HepG2 (cell line): ENCODE results near the gene LAMA5. TPM values are rescaled to one million over a fixed set of nuclear protein-coding genes. Genes with fewer than 3 reads are reported as not detected.

Experiments used
- DPF2 ChIP-seq: sonication (generic); formaldehyde crosslinking; IDR thresholded peaks from 2 replicates; pipeline ENCODE4 v1.4.0; 2020; ENCODE audit warnings: mild to moderate bottlenecking, low read depth, missing genetic modification reagents, borderline replicate concordance
- EED ChIP-seq: sonication (generic); formaldehyde crosslinking; IDR thresholded peaks from 2 replicates; pipeline ENCODE4 v1.5.0; 2020; ENCODE audit warnings: mild to moderate bottlenecking, missing genetic modification reagents
- HBP1 ChIP-seq: IDR thresholded peaks from 2 replicates; pipeline ENCODE4 v1.6.1; 2016; ENCODE audit warnings: low read depth, control low read depth
- HINFP ChIP-seq: sonication (generic); formaldehyde crosslinking; IDR thresholded peaks from 2 replicates; pipeline ENCODE4 v1.4.0; 2020; ENCODE audit warnings: low read depth, mild to moderate bottlenecking, missing genetic modification reagents
- HIVEP1 ChIP-seq: sonication (generic); formaldehyde crosslinking; IDR thresholded peaks from 2 replicates; pipeline ENCODE4 v1.4.0; 2020; ENCODE audit warnings: mild to moderate bottlenecking, missing genetic modification reagents
- LCORL ChIP-seq, 2 experiments: fragments of 450-650 bp in 1 of 2; sonication (generic) in 1 of 2; formaldehyde crosslinking in 1 of 2; IDR thresholded peaks; 2 replicates each; pipeline versions ENCODE4 v1.5.0 to v1.6.1; 2017 to 2020; ENCODE audit warnings: antibody characterized with exemption in 1 of 2, missing genetic modification reagents in 1 of 2
- MIER3 ChIP-seq: IDR thresholded peaks from 2 replicates; pipeline ENCODE4 v1.6.1; 2016; ENCODE audit warnings: missing compliant biosample characterization, borderline replicate concordance
- NFAT5 ChIP-seq: sonication (generic); formaldehyde crosslinking; IDR thresholded peaks from 2 replicates; pipeline ENCODE4 v1.4.0; 2020; ENCODE audit warnings: missing genetic modification reagents
- NFKBIZ ChIP-seq: IDR thresholded peaks from 2 replicates; pipeline ENCODE4 v1.6.1; 2018; ENCODE audit warnings: missing genetic modification reagents, missing compliant biosample characterization
- POLR2A ChIP-seq, 2 experiments: IDR thresholded peaks; 2 replicates each; pipeline ENCODE4 v1.6.1; 2011; ENCODE audit warnings: low read depth in 2 of 2, low read length in 2 of 2, mild to moderate bottlenecking in 1 of 2, moderate library complexity in 1 of 2; ENCODE audit not compliant: insufficient read depth in 1 of 2
- SAP130 ChIP-seq: IDR thresholded peaks from 2 replicates; pipeline ENCODE4 v1.6.1; 2016; ENCODE audit warnings: low read depth
- SRY ChIP-seq: sonication (generic); formaldehyde crosslinking; IDR thresholded peaks from 2 replicates; pipeline ENCODE4 v1.8.0; 2022; ENCODE audit warnings: mild to moderate bottlenecking, missing genetic modification reagents
- SUZ12 ChIP-seq: fragments of 150-350 bp; IDR thresholded peaks from 2 replicates; pipeline ENCODE4 v1.6.1; 2014; ENCODE audit warnings: low read depth, low read length
- ZIK1 ChIP-seq: sonication (generic); formaldehyde crosslinking; IDR thresholded peaks from 2 replicates; pipeline ENCODE4 v1.5.0; 2020; ENCODE audit warnings: mild to moderate bottlenecking, low read depth, missing genetic modification reagents, borderline replicate concordance
- ZNF329 ChIP-seq: sonication (generic); formaldehyde crosslinking; IDR thresholded peaks from 2 replicates; pipeline ENCODE4 v1.9.0; 2021; ENCODE audit warnings: low read depth, mild to moderate bottlenecking, missing genetic modification reagents
- ZNF331 ChIP-seq: sonication (generic); formaldehyde crosslinking; IDR thresholded peaks from 2 replicates; pipeline ENCODE4 v1.4.0; 2020; ENCODE audit warnings: missing genetic modification reagents
- ZNF614 ChIP-seq: IDR thresholded peaks from 2 replicates; pipeline ENCODE4 v1.6.1; 2018; ENCODE audit warnings: missing biosample characterization, missing genetic modification reagents, inconsistent platforms, borderline replicate concordance
- ZNF704 ChIP-seq: sonication (generic); formaldehyde crosslinking; IDR thresholded peaks from 2 replicates; pipeline ENCODE4 v1.8.1; 2023; ENCODE audit warnings: mild to moderate bottlenecking, inconsistent platforms, moderate library complexity, missing genetic modification reagents, borderline replicate concordance
- ZNF782 ChIP-seq: sonication (generic); formaldehyde crosslinking; IDR thresholded peaks from 2 replicates; pipeline ENCODE4 v1.4.0; 2020; ENCODE audit warnings: missing genetic modification reagents, mild to moderate bottlenecking, borderline replicate concordance
- ZNF891 ChIP-seq: sonication (generic); formaldehyde crosslinking; IDR thresholded peaks from 2 replicates; pipeline ENCODE4 v1.5.0; 2020; ENCODE audit warnings: mild to moderate bottlenecking, missing genetic modification reagents
- polyA plus RNA-seq, 8 experiments: library from polyadenylated mRNA; depleted of rRNA in 3 of 8; stranded (reverse) in 7 of 8; unstranded in 1 of 8; fragments of >200 nt; fragmentation: Illumina TruSeq in 4 of 8; extraction: Trizol in 4 of 8; gene quantifications; 2 replicates each; pipeline versions ENCODE4 v1.2.1 to v1.2.3, GENCODE V29; 2011 to 2016; ENCODE audit warnings: low read depth in 4 of 8, missing spikeins in 1 of 8, mixed read lengths in 1 of 8; ENCODE audit not compliant: insufficient read depth in 1 of 8
- total RNA-seq, 5 experiments: library from RNA; depleted of rRNA; stranded (reverse); fragments of >200 nt; fragmentation: Illumina TruSeq; extraction: Trizol; gene quantifications; 2 replicates each; pipeline ENCODE4 v1.2.3, GENCODE V29; 2016; ENCODE audit warnings: low read depth in 1 of 5

Gene LAMA5
- total and polyA plus RNA-seq, 2 of the 13 experiments (the other 11 are each of a cell fraction or from before 2014, with no cell fraction given), result 21.0 to 44.7 TPM

- TF ChIP-seq SAP130 (CRISPR knock-in tag) (no peak; the same call in 1 of the 2 replicates), EED (peak; percentile 65; the same call in 1 of the 2 replicates), MIER3 (CRISPR knock-in tag) (no peak), HBP1 (peak; percentile 42), DPF2 (no peak), NFKBIZ (peak; percentile 24; the same call in 1 of the 2 replicates), SRY (no peak), ZNF331 (CRISPR knock-in tag) (no peak), ZIK1 (CRISPR knock-in tag) (peak; percentile 67; the same call in 1 of the 2 replicates), POLR2A (IDR thresholded peaks at IDR 0.05; ENCODE audit: insufficient read depth in 1 of 2, low read depth in 2 of 2, low read length in 2 of 2) (peak in 1 of 2 experiments; percentile 5; a peak in 1 of 4 replicates), ZNF329 (CRISPR knock-in tag) (no peak), ZNF891 (CRISPR knock-in tag) (peak; percentile 70; the same call in 1 of the 2 replicates), NFAT5 (peak; percentile 69; the same call in 1 of the 2 replicates), ZNF704 (0 out of 2 replicates have a peak, but pooled peaks have one; percentile 45), ZNF782 (CRISPR knock-in tag) (0 out of 2 replicates have a peak, but pooled peaks have one; percentile 64), ZNF614 (CRISPR knock-in tag) (0 out of 2 replicates have a peak, but pooled peaks have one; percentile 19), HIVEP1 (CRISPR knock-in tag) (peak; percentile 74; the same call in 1 of the 2 replicates), SUZ12 (no peak), LCORL (IDR thresholded peaks at IDR 0.05) (no peak), LCORL (CRISPR knock-in tag; IDR thresholded peaks at IDR 0.05) (peak; percentile 90), HINFP (CRISPR knock-in tag) (no peak)
Observed at GRCh38 chr20:62370115-62370806, 3.1 kb upstream of the LAMA5 start (continued).
